ENCODE results near the gene IKBKE. TPM values are rescaled to one million over a fixed set of nuclear protein-coding genes. Genes with fewer than 3 reads are reported as not detected.

The IKBKE gene
- total RNA-seq, 1 experiment from 2014 or later: 6.4 TPM

GRCh38 chr1:206448471-206448870, 21.8 kb upstream of the IKBKE start:
- H3K4me3 ChIP-seq (ENCODE audit: low read depth in 2 of 2, low read length in 2 of 2): no peak overlapping the region
- CTCF ChIA-PET: no interaction called here
- DNase-seq (ENCODE audit: low read depth, low spot score) (no peak), ATAC-seq (no peak)
- POLR2A ChIA-PET: no interaction called here
- no TSS peak for BruUV-seq (replicated peaks)
- no peak for TF ChIP-seq REST (IDR thresholded peaks at IDR 0.05; ENCODE audit: insufficient read depth in 1 of 2, low read depth in 2 of 2, low read length in 1 of 2)
- TF ChIP-seq POLR2AphosphoS5 (IDR thresholded peaks at IDR 0.05; ENCODE audit: low read depth, low read length): no peak
- no peak for TF ChIP-seq CTCF (IDR thresholded peaks at IDR 0.05)
- no peak for TF ChIP-seq SIN3A (IDR thresholded peaks at IDR 0.05; ENCODE audit: borderline replicate concordance, insufficient read depth, low read depth, low read length)
- no peak for TF ChIP-seq TCF7L2 (IDR thresholded peaks at IDR 0.05; ENCODE audit: low read depth, low read length)
- H3K4me1 ChIP-seq (ENCODE audit: control insufficient read depth, insufficient read depth, low read length): no peaks in the 10 kb centered on the region
- peaks cover 6% of the 10 kb centered on the region for H3K36me3 ChIP-seq (ENCODE audit: control insufficient read depth, insufficient read depth, low read length)
- no peaks in the 10 kb centered on the region for H3K27me3 ChIP-seq (ENCODE audit: control insufficient read depth, insufficient read depth, low read length)
- in situ Hi-C loops (cut with HindIII; ENCODE audit: low pct_unique_long_range_greater_than_20kb, low sequenced_read_pairs) (no loop called here), intact Hi-C loops (cut with micrococcal nuclease; ENCODE audit: unreplicated experiment) (no loop called here)
- H3K9me3 ChIP-seq (ENCODE audit: control insufficient read depth, insufficient read depth, low read depth, low read length): no peaks in the 10 kb centered on the region
- H3K27ac ChIP-seq (ENCODE audit: low read length): no peak overlapping the region

- no peaks in the 10 kb centered on the region for H3K27me3 ChIP-seq (ENCODE audit: control insufficient read depth, insufficient read depth, low read length)
- BruUV-seq (replicated peaks): no TSS peak
- TF ChIP-seq TCF7L2 (IDR thresholded peaks at IDR 0.05; ENCODE audit: low read depth, low read length): no peak
- TF ChIP-seq POLR2AphosphoS5 (IDR thresholded peaks at IDR 0.05; ENCODE audit: low read depth, low read length): no peak
- TF ChIP-seq CTCF (IDR thresholded peaks at IDR 0.05): no peak
- TF ChIP-seq REST (IDR thresholded peaks at IDR 0.05; ENCODE audit: insufficient read depth in 1 of 2, low read depth in 2 of 2, low read length in 1 of 2): no peak
- TF ChIP-seq SIN3A (IDR thresholded peaks at IDR 0.05; ENCODE audit: borderline replicate concordance, insufficient read depth, low read depth, low read length): no peak
- H3K36me3 ChIP-seq (ENCODE audit: control insufficient read depth, insufficient read depth, low read length): peaks cover 6% of the 10 kb centered on the region
- no peak overlapping the region for H3K4me3 ChIP-seq (ENCODE audit: low read depth in 2 of 2, low read length in 2 of 2)
- CTCF ChIA-PET: interaction anchor here (0.7 kb wide), 1 partner anchor 11 kb away, joined by 4 read pairs; no protein-coding TSS in a partner anchor
- DNase-seq (ENCODE audit: low read depth, low spot score) (no peak), ATAC-seq (no peak)
- intact Hi-C loops (cut with micrococcal nuclease; ENCODE audit: unreplicated experiment): no loop called here
- H3K27ac ChIP-seq (ENCODE audit: low read length): no peak overlapping the region
- in situ Hi-C loops (cut with HindIII; ENCODE audit: low pct_unique_long_range_greater_than_20kb, low sequenced_read_pairs): no loop called here
- no peaks in the 10 kb centered on the region for H3K9me3 ChIP-seq (ENCODE audit: control insufficient read depth, insufficient read depth, low read depth, low read length)
- H3K4me1 ChIP-seq (ENCODE audit: control insufficient read depth, insufficient read depth, low read length): no peaks in the 10 kb centered on the region
- POLR2A ChIA-PET: no interaction called here
Measured at GRCh38 chr1:206449565-206449964, 20.7 kb upstream of the IKBKE start.
